ENCODE data around the gene LAMA3. TPM values are rescaled to one million over a fixed set of nuclear protein-coding genes. Genes with fewer than 3 reads are reported as not detected.

The LAMA3 gene
- total and polyA plus RNA-seq, 12 donors = 1.6 to 10.2 (median 4.0) TPM

DNA sequence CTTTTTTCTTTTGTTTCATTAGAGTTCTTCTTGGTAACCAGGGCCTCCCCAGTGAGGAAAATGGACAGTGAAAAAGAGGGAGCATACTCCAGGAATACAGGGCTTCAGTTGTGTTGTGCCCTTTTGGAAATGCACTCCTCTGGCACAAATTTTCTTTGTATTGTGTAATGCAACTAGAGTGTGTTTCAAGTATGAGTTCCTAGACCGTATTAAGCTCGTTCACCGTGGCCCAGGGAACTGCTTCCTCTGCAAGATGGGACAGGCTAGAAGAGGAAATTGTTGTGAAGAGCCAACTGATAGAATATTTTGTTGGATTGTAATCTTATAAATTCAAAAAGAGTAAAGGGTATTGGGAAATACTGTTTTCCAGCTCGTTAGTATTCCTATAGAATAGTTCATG lies 188.1 kb downstream of the LAMA3 start:
- no peak overlapping the region for H3K4me3 ChIP-seq
- no peaks in the 10 kb centered on the region for H3K9me3 ChIP-seq (replicated peaks in 1 of 3)
- H3K36me3 ChIP-seq (replicated peaks in 1 of 2) = no peaks in the 10 kb centered on the region
- H3K4me1 ChIP-seq (replicated peaks in 1 of 2) = no peaks in the 10 kb centered on the region
- intact Hi-C loops (cut with DNase I) = no loop called here
- TF ChIP-seq POLR2A (IDR thresholded peaks at IDR 0.05) = no peak
- TF ChIP-seq, protein P1, sequence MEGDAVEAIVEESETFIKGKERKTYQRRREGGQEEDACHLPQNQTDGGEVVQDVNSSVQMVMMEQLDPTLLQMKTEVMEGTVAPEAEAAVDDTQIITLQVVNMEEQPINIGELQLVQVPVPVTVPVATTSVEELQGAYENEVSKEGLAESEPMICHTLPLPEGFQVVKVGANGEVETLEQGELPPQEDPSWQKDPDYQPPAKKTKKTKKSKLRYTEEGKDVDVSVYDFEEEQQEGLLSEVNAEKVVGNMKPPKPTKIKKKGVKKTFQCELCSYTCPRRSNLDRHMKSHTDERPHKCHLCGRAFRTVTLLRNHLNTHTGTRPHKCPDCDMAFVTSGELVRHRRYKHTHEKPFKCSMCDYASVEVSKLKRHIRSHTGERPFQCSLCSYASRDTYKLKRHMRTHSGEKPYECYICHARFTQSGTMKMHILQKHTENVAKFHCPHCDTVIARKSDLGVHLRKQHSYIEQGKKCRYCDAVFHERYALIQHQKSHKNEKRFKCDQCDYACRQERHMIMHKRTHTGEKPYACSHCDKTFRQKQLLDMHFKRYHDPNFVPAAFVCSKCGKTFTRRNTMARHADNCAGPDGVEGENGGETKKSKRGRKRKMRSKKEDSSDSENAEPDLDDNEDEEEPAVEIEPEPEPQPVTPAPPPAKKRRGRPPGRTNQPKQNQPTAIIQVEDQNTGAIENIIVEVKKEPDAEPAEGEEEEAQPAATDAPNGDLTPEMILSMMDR (IDR thresholded peaks at IDR 0.05) = no peak
- no peak for DNase-seq
- H3K27me3 ChIP-seq = no peaks in the 10 kb centered on the region
- H3K27ac ChIP-seq = no peak overlapping the region
- 73 to 83% (median 75%) methylated on average over 4 of the region's 4 CpGs for WGBS, 4 donors

DNA sequence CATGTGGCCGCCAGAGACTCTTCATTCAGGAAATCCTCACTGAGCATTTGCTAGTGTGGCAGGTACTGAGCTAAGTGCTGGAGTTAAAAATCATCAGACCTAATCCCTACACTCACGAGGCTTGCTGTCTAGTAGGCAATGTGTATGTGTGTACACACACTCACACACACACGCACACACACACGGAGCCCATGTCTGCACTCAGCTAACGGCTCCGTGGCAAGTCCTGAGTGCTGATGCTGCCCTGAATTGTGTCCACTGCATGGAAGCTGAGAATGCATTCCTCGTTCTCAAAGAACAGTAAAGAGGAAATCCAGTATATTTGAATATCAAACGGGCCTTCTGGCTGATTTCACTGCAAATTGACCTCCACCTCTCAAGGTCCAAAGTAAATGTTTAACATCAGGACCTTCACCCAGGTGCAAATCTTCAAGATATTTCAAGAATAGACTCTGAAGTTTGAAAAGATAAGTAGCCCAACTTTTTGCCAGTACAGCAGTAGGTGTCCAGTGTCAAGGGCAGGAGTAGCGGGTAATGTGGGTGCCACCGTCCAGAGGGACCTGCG lies 189.2 kb downstream of the LAMA3 start:
- intact Hi-C loops (cut with DNase I) = no loop called here
- no peak overlapping the region for H3K27ac ChIP-seq
- H3K4me1 ChIP-seq (replicated peaks in 1 of 2) = no peaks in the 10 kb centered on the region
- no peak for DNase-seq
- H3K36me3 ChIP-seq (replicated peaks in 1 of 2) = no peaks in the 10 kb centered on the region
- WGBS, 4 donors = 86 to 93% (median 89%) methylated on average over 9 to 11 of the region's 11 CpGs
- H3K4me3 ChIP-seq = no peak overlapping the region
- no peaks in the 10 kb centered on the region for H3K27me3 ChIP-seq
- no peaks in the 10 kb centered on the region for H3K9me3 ChIP-seq (replicated peaks in 1 of 3)
- TF ChIP-seq POLR2A (IDR thresholded peaks at IDR 0.05) = no peak
- TF ChIP-seq, protein P1 (IDR thresholded peaks at IDR 0.05) = no peak

DNA sequence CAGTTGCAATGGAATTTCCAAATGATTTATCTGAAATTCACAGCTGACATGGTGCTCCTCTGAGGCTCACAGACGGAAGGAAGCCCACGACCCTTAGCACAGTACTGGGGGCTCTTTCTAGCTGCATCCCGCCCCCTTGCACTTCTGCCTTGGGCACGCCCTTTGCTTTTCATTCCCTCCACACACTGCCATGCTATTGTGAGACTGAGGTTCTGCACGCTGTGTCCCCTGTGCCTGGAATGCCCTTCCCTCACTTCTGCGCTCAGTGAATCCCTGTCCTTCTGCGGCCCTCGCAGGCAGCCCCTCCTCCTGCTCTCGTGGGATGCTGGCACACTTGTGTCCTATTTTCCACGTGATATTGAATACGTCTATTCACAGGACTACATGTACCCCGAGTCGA lies 189.9 kb downstream of the LAMA3 start:
- no peaks in the 10 kb centered on the region for H3K4me1 ChIP-seq (replicated peaks in 1 of 2)
- no peak for DNase-seq
- H3K9me3 ChIP-seq (replicated peaks in 1 of 3) = no peaks in the 10 kb centered on the region
- TF ChIP-seq, protein P1 (IDR thresholded peaks at IDR 0.05) = no peak
- intact Hi-C loops (cut with DNase I) = no loop called here
- no peaks in the 10 kb centered on the region for H3K36me3 ChIP-seq (replicated peaks in 1 of 2)
- no peaks in the 10 kb centered on the region for H3K27me3 ChIP-seq
- no peak overlapping the region for H3K27ac ChIP-seq
- WGBS, 4 donors = 84 to 91% (median 86%) methylated on average over 13 of the region's 13 CpGs
- H3K4me3 ChIP-seq = no peak overlapping the region

DNA sequence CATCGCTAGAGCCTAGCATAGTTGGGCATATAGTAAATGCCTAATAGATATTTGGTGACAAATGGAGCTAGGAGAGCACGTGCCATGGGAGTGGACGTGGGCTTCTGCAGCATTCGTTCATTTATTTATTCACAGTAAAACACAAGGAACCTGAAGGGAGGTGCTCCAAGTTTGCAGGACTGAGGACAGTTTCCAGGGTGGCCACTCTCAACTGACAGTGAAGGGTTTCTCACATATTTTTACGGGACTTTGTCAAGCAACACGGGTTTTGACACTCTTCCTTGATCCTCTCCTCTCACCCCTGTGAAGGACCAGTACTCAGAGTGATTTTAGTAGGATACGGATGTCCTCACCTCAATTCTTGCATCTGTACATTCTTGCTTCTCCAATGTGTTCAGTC lies 190.3 kb downstream of the LAMA3 start:
- Histone ChIP-seq H3K9me3 (replicated peaks in 1 of 3) (no peaks in the 10 kb centered on the region), H3K36me3 (replicated peaks in 1 of 2) (no peaks in the 10 kb centered on the region), H3K27ac (no peak overlapping the region), H3K4me1 (replicated peaks in 1 of 2) (no peaks in the 10 kb centered on the region), H3K27me3 (no peaks in the 10 kb centered on the region), H3K4me3 (no peak overlapping the region)
- TF ChIP-seq, protein P1 (IDR thresholded peaks at IDR 0.05) = no peak
- no peak for TF ChIP-seq POLR2A (IDR thresholded peaks at IDR 0.05)
- intact Hi-C loops (cut with DNase I) = no loop called here
- 83 to 92% (median 90%) methylated on average over 7 of the region's 7 CpGs for WGBS, 4 donors
- DNase-seq = no peak

All from adrenal gland (tissue), 12 donors.